Astrocyte (in vitro differentiated cells and primary cell): ENCODE results near the gene NES. TPM values are rescaled to one million over a fixed set of nuclear protein-coding genes. Genes with fewer than 3 reads are reported as not detected.

Experiments
- DNase-seq: peaks from one replicate; pipeline ENCODE4 v3.0.0-alpha.2; 2010; ENCODE audit warnings: low read depth
- FAIRE-seq: peaks from 2 replicates; lab custom pipeline; 2011; peaks lifted over from hg19 to GRCh38; lab: Jason Lieb, UNC
- H2AFZ ChIP-seq: 2 replicates; pipeline ENCODE4 v1.6.0; 2012; ENCODE audit warnings: low read depth, low read length, inconsistent platforms
- H3K27ac ChIP-seq: 2 replicates; pipeline ENCODE4 v1.5.1; 2011; ENCODE audit warnings: low read depth, low read length, inconsistent platforms
- H3K27me3 ChIP-seq: 2 replicates; pipeline ENCODE4 v1.6.0; 2011; ENCODE audit warnings: low read length, inconsistent platforms; ENCODE audit not compliant: insufficient read depth
- H3K36me3 ChIP-seq: 2 replicates; pipeline ENCODE4 v1.5.1; 2011; ENCODE audit warnings: low read length, inconsistent platforms; ENCODE audit not compliant: insufficient read depth
- H3K4me1 ChIP-seq: 2 replicates; pipeline ENCODE4 v1.5.1; 2011; ENCODE audit warnings: low read length, inconsistent platforms; ENCODE audit not compliant: insufficient read depth
- H3K4me2 ChIP-seq: 2 replicates; pipeline ENCODE4 v1.6.0; 2012; ENCODE audit warnings: low read length, inconsistent platforms
- H3K4me3 ChIP-seq: 2 replicates; pipeline ENCODE4 v1.5.1; 2011; ENCODE audit warnings: low read depth, mild to moderate bottlenecking, low read length, inconsistent platforms; ENCODE audit not compliant: insufficient read depth
- H3K79me2 ChIP-seq: 2 replicates; pipeline ENCODE4 v1.6.0; 2012; ENCODE audit warnings: mild to moderate bottlenecking, low read length, inconsistent platforms; ENCODE audit not compliant: insufficient read depth
- H3K9ac ChIP-seq: 2 replicates; pipeline ENCODE4 v1.6.0; 2012; ENCODE audit warnings: mild to moderate bottlenecking, low read length, inconsistent platforms
- H3K9me3 ChIP-seq: 2 replicates; pipeline ENCODE4 v1.5.1; 2012; ENCODE audit warnings: low read depth, mild to moderate bottlenecking, low read length, inconsistent platforms; ENCODE audit not compliant: insufficient read depth
- H4K20me1 ChIP-seq: 2 replicates; pipeline ENCODE4 v1.6.0; 2012; ENCODE audit warnings: low read length, inconsistent platforms; ENCODE audit not compliant: insufficient read depth
- H3K27ac Mint-ChIP-seq: one replicate; pipeline ENCODE4 v1.8.0; 2021; ENCODE audit warnings: mild to moderate bottlenecking, mixed read lengths; ENCODE audit not compliant: unreplicated experiment
- H3K27me3 Mint-ChIP-seq: one replicate; pipeline ENCODE4 v1.8.0; 2021; ENCODE audit warnings: low read depth, mixed read lengths; ENCODE audit not compliant: unreplicated experiment
- H3K36me3 Mint-ChIP-seq: one replicate; pipeline ENCODE4 v1.8.0; 2021; ENCODE audit warnings: low read depth, mixed read lengths; ENCODE audit not compliant: unreplicated experiment
- H3K4me1 Mint-ChIP-seq: one replicate; pipeline ENCODE4 v1.8.0; 2021; ENCODE audit warnings: low read depth, mixed read lengths; ENCODE audit not compliant: unreplicated experiment
- H3K4me3 Mint-ChIP-seq: one replicate; pipeline ENCODE4 v1.8.0; 2021; ENCODE audit warnings: mild to moderate bottlenecking, moderate library complexity, mixed read lengths; ENCODE audit not compliant: unreplicated experiment
- H3K9me3 Mint-ChIP-seq: one replicate; pipeline ENCODE4 v1.8.0; 2021; ENCODE audit warnings: mild to moderate bottlenecking, mixed read lengths; ENCODE audit not compliant: unreplicated experiment
- EZH2 ChIP-seq: IDR thresholded peaks from 2 replicates; pipeline ENCODE4 v1.6.1; 2012; ENCODE audit warnings: mild to moderate bottlenecking, low read length, inconsistent platforms; ENCODE audit not compliant: insufficient read depth
- total RNA-seq: library from RNA; stranded (reverse); gene quantifications from 2 replicates; pipeline ENCODE4 v1.2.1, GENCODE V29; 2021
- TF ChIP-seq, protein P1 (sequence below): IDR thresholded peaks from 2 replicates; pipeline ENCODE4 v1.5.1; 2011; ENCODE audit warnings: low read depth, mild to moderate bottlenecking, inconsistent platforms, low read length, moderate library complexity; ENCODE audit not compliant: insufficient read depth

The NES gene
- total RNA-seq, 1 donor from 2014 or later = 310 TPM

DNA sequence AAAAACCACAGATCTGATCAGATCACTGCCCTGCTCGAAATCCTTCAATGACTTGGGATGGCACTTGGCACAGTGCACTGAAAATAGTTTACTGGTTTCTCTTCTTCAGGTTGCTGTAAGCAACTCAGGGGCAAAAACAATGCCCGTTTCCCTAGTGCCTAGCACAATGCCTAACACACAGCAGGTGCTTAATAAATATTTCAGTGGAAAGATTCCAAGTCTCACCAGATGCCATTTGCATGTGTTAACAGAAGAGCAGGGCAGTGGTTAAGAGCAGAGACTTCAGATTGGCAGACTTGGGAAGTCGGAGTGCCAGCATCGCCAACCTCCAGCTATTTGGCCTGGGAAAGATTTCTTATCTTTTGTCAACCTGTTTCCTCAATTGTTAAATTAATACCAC, 40.1 kb upstream of the NES start:
- no peak overlapping the region for H3K9ac ChIP-seq
- H2AFZ ChIP-seq = no peak overlapping the region
- Mint-ChIP-seq H3K27me3 (no peaks in the 10 kb centered on the region), H3K36me3 (peaks cover 19% of the 10 kb centered on the region), H3K9me3 (no peaks in the 10 kb centered on the region), H3K4me1 (no peaks in the 10 kb centered on the region), H3K27ac (no peak overlapping the region), H3K4me3 (no peak overlapping the region)
- H3K27me3 ChIP-seq = no peaks in the 10 kb centered on the region
- H3K9me3 ChIP-seq = no peaks in the 10 kb centered on the region
- FAIRE-seq = no peak
- H3K4me3 ChIP-seq = no peak overlapping the region
- H4K20me1 ChIP-seq = peaks cover 10% of the 10 kb centered on the region
- no peak for TF ChIP-seq EZH2
- TF ChIP-seq, protein P1, sequence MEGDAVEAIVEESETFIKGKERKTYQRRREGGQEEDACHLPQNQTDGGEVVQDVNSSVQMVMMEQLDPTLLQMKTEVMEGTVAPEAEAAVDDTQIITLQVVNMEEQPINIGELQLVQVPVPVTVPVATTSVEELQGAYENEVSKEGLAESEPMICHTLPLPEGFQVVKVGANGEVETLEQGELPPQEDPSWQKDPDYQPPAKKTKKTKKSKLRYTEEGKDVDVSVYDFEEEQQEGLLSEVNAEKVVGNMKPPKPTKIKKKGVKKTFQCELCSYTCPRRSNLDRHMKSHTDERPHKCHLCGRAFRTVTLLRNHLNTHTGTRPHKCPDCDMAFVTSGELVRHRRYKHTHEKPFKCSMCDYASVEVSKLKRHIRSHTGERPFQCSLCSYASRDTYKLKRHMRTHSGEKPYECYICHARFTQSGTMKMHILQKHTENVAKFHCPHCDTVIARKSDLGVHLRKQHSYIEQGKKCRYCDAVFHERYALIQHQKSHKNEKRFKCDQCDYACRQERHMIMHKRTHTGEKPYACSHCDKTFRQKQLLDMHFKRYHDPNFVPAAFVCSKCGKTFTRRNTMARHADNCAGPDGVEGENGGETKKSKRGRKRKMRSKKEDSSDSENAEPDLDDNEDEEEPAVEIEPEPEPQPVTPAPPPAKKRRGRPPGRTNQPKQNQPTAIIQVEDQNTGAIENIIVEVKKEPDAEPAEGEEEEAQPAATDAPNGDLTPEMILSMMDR = no peak
- peaks cover 5% of the 10 kb centered on the region for H3K4me1 ChIP-seq
- no peak overlapping the region for H3K4me2 ChIP-seq
- H3K27ac ChIP-seq = no peak overlapping the region
- no peak for DNase-seq
- H3K36me3 ChIP-seq = peaks cover 13% of the 10 kb centered on the region
- peaks cover 10% of the 10 kb centered on the region for H3K79me2 ChIP-seq

DNA sequence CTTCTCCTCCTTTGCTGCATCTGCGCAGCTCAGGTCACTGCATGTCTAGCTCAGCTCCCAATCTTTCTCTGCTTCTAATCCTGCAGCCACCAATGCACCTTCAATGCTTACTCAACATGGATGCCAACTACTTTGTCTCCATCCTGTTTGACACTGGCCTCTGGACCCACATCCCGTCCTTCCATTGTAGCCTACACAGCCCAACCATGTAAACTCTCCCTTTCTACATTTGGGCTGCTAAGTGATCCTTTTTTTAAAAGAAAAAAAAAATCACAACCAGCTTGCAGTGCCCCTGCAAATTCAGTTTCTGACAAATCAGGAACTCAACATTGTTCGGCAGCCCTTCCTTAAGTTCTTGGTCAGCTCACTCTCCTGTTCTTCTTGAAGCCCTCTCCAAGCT, 37.6 kb upstream of the NES start:
- H3K36me3 ChIP-seq = no peaks in the 10 kb centered on the region
- H3K4me1 ChIP-seq = peaks cover 21% of the 10 kb centered on the region
- no peak overlapping the region for H3K4me3 ChIP-seq
- Mint-ChIP-seq H3K27me3 (no peaks in the 10 kb centered on the region), H3K9me3 (no peaks in the 10 kb centered on the region), H3K4me1 (peaks cover 12% of the 10 kb centered on the region), H3K4me3 (no peak overlapping the region), H3K27ac (no peak overlapping the region), H3K36me3 (peaks cover 20% of the 10 kb centered on the region)
- no peaks in the 10 kb centered on the region for H3K79me2 ChIP-seq
- no peak for FAIRE-seq
- no peaks in the 10 kb centered on the region for H4K20me1 ChIP-seq
- H3K27me3 ChIP-seq = no peaks in the 10 kb centered on the region
- no peak for DNase-seq
- no peak overlapping the region for H2AFZ ChIP-seq
- H3K9ac ChIP-seq = no peak overlapping the region
- H3K27ac ChIP-seq = no peak overlapping the region
- H3K9me3 ChIP-seq = no peaks in the 10 kb centered on the region
- no peak overlapping the region for H3K4me2 ChIP-seq
- TF ChIP-seq, protein P1 = no peak
- TF ChIP-seq EZH2 = no peak

DNA sequence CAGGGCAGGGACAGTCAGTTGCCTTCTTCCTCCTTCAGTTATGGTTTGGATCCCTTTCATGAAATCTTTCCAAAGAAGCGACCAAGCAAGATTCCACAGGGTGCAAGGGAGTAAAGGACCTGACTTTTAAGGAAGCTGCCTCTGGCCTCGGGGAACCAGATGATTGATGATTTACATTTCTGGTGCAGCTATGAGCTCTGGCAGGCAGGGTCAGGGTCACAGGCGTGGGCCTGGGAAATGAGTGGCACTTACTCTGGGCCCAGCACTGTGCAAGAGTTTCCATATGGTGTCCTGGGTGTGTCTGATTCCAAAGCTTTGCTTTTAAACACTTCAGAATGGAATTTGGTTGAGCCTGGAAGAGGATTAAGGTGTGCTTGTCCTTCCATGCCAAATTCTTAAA, 35.4 kb upstream of the NES start:
- peaks cover 19% of the 10 kb centered on the region for H3K36me3 Mint-ChIP-seq
- H3K4me2 ChIP-seq = peak overlapping the region; percentile 16
- H3K4me3 ChIP-seq = no peak overlapping the region
- H3K9ac ChIP-seq = no peak overlapping the region
- H3K9me3 ChIP-seq = no peaks in the 10 kb centered on the region
- H3K36me3 ChIP-seq = no peaks in the 10 kb centered on the region
- H3K27ac Mint-ChIP-seq = no peak overlapping the region
- H3K27me3 ChIP-seq = no peaks in the 10 kb centered on the region
- no peak overlapping the region for H3K4me3 Mint-ChIP-seq
- DNase-seq (no peak), FAIRE-seq (no peak)
- H2AFZ ChIP-seq = no peak overlapping the region
- TF ChIP-seq EZH2 = no peak
- TF ChIP-seq, protein P1 = no peak
- H3K4me1 ChIP-seq = peaks cover 38% of the 10 kb centered on the region
- H4K20me1 ChIP-seq = no peaks in the 10 kb centered on the region
- H3K9me3 Mint-ChIP-seq = no peaks in the 10 kb centered on the region
- H3K27ac ChIP-seq = no peak overlapping the region
- H3K4me1 Mint-ChIP-seq = peaks cover 22% of the 10 kb centered on the region
- H3K79me2 ChIP-seq = no peaks in the 10 kb centered on the region
- H3K27me3 Mint-ChIP-seq = no peaks in the 10 kb centered on the region
